Measurements from ENCODE around the gene TMEM232. TPM values are rescaled to one million over a fixed set of nuclear protein-coding genes. Genes with fewer than 3 reads are reported as not detected.

Gene TMEM232
- total RNA-seq, 4 donors from 2014 or later, result 2.3 to 4.2 (median 3.5) TPM

- no peak for TF ChIP-seq CTCF (IDR thresholded peaks at IDR 0.05; ENCODE audit: low read depth)
These were observed 23.0 kb downstream of the TMEM232 start for GRCh38 chr5:110703481-110703880.

- TF ChIP-seq CTCF (IDR thresholded peaks at IDR 0.05; ENCODE audit: low read depth), result no peak
These were observed 23.8 kb downstream of the TMEM232 start for GRCh38 chr5:110702704-110703103.

GRCh38 chr5:110702300-110702699 is 24.2 kb downstream of the TMEM232 start:
- TF ChIP-seq CTCF (IDR thresholded peaks at IDR 0.05; ENCODE audit: low read depth), result no peak

GRCh38 chr5:110687485-110687884 is 39.0 kb downstream of the TMEM232 start:
- no peak for TF ChIP-seq CTCF (IDR thresholded peaks at IDR 0.05; ENCODE audit: low read depth)

- no peak for TF ChIP-seq CTCF (IDR thresholded peaks at IDR 0.05; ENCODE audit: low read depth)
These were observed 40.2 kb downstream of the TMEM232 start for GRCh38 chr5:110686270-110686669.

- TF ChIP-seq CTCF (IDR thresholded peaks at IDR 0.05; ENCODE audit: low read depth), result no peak
These were observed 44.5 kb downstream of the TMEM232 start for GRCh38 chr5:110681953-110682352.

- no peak for TF ChIP-seq CTCF (IDR thresholded peaks at IDR 0.05; ENCODE audit: low read depth)
These were observed 45.4 kb downstream of the TMEM232 start for GRCh38 chr5:110681109-110681508.

Data from subcutaneous adipose tissue (tissue), 4 donors.